OCI-LY3 (cell line): ENCODE data around the gene CDKN3.
"Not testable (repeated sequence)": the region's sequence is repeated elsewhere in the genome, so short reads cannot be mapped to it uniquely, and the experiment has no call there.

ENCODE experiments used
- EZH2phosphoT487 ChIP-seq: fragments of 200-600 bp; shearing (Covaris generic); IDR thresholded peaks from 2 replicates; pipeline ENCODE4 v1.6.1; 2018; ENCODE audit warnings: antibody characterized with exemption, mixed run types, low read depth
- TF ChIP-seq, protein P1 (sequence below): fragments of 200-600, 300-600 bp; sonication (generic); IDR thresholded peaks from 2 replicates; pipeline ENCODE4 v1.5.1; 2014; ENCODE audit warnings: antibody characterized with exemption, low read length, low read depth

DNA sequence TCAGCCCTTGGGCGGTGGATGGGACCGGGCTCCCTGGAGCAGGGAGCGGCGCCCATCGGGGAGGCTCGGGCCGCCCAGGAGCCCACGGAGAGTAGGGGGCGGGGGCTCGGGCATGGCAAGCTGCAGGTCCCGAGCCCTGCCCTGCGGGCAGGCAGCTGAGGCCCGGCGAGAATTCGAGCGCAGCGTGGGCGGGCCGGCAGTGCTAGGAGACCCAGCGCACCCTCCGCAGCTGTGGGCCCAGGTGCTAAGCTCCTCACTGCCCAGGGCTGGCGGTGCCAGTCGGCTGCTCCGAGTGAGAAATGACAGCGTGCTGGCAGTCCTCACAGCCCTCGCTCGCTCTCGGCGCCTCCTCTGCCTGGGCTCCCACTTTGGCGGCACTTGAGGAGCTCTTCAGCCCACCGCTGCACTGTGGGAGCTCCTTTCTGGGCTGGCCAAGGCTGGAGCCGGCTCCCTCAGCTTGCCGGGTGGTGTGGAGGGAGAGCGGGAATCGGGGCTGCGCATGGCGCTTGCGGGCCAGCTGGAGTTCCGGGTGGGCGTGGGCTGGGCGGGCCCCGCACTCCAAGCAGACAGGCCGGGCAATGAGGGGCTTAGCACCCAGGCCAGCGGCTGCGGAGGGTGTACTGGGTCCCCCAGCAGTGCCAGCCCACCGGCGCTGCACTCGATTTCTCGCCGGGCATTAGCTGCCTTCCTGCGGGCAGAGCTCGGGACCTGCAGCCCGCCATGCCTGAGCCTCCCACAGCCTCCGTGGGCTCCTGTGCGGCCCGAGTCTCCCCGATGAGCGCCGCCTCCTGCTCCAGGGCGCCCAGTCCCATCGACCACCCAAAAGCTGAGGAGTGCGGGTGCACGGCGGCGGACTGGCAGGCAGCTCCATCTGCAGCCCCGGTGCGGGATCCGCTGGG lies 3.6 kb upstream of the CDKN3 start:
- TF ChIP-seq, protein P1, sequence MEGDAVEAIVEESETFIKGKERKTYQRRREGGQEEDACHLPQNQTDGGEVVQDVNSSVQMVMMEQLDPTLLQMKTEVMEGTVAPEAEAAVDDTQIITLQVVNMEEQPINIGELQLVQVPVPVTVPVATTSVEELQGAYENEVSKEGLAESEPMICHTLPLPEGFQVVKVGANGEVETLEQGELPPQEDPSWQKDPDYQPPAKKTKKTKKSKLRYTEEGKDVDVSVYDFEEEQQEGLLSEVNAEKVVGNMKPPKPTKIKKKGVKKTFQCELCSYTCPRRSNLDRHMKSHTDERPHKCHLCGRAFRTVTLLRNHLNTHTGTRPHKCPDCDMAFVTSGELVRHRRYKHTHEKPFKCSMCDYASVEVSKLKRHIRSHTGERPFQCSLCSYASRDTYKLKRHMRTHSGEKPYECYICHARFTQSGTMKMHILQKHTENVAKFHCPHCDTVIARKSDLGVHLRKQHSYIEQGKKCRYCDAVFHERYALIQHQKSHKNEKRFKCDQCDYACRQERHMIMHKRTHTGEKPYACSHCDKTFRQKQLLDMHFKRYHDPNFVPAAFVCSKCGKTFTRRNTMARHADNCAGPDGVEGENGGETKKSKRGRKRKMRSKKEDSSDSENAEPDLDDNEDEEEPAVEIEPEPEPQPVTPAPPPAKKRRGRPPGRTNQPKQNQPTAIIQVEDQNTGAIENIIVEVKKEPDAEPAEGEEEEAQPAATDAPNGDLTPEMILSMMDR = not testable (repeated sequence)
- TF ChIP-seq EZH2phosphoT487 = not testable (repeated sequence)
